Glomerular visceral epithelial cell (primary cell): ENCODE results near the gene NHERF2.
A peak's percentile ranks its signal among the peaks of the same experiment; 100 is the strongest.

ENCODE experiments used
- DNase-seq: peaks from one replicate; pipeline ENCODE4 v3.0.0-alpha.2; 2016; ENCODE audit errors: extremely low spot score

The NHERF2 gene

GRCh38 chr16:1991135-1991551 is 35.6 kb upstream of the NHERF2 start:
- no peak for DNase-seq

- DNase-seq, result no peak
Measured at GRCh38 chr16:1991588-1991947, 35.1 kb upstream of the NHERF2 start.

GRCh38 chr16:1991948-1992703 is 34.6 kb upstream of the NHERF2 start:
- peak; percentile 68 for DNase-seq

- DNase-seq, result no peak
Measured at GRCh38 chr16:1992704-1993317, 33.9 kb upstream of the NHERF2 start.

GRCh38 chr16:1993731-1994131 is 33.0 kb upstream of the NHERF2 start:
- peak; percentile 69 for DNase-seq

- DNase-seq, result no peak
Measured at GRCh38 chr16:1997494-1998359, 29.0 kb upstream of the NHERF2 start.

GRCh38 chr16:1998360-1998835 is 28.3 kb upstream of the NHERF2 start:
- DNase-seq, result no peak

GRCh38 chr16:1998852-1999801 is 27.6 kb upstream of the NHERF2 start:
- DNase-seq, result no peak

- DNase-seq, result no peak
Measured at GRCh38 chr16:1999866-2000514, 26.7 kb upstream of the NHERF2 start.

GRCh38 chr16:2001035-2001434 is 25.7 kb upstream of the NHERF2 start:
- DNase-seq, result no peak

- no peak for DNase-seq
Measured at GRCh38 chr16:2001456-2002355, 25.0 kb upstream of the NHERF2 start.

- DNase-seq, result no peak
Measured at GRCh38 chr16:2002406-2003230, 24.1 kb upstream of the NHERF2 start.

GRCh38 chr16:2003231-2003826 is 23.4 kb upstream of the NHERF2 start:
- no peak for DNase-seq

GRCh38 chr16:2003827-2004641 is 22.7 kb upstream of the NHERF2 start:
- peak; percentile 73 for DNase-seq

GRCh38 chr16:2004795-2005517 is 21.7 kb upstream of the NHERF2 start:
- no peak for DNase-seq

GRCh38 chr16:2005646-2006045 is 21.1 kb upstream of the NHERF2 start:
- DNase-seq, result no peak

GRCh38 chr16:2006317-2006716 is 20.4 kb upstream of the NHERF2 start:
- DNase-seq, result no peak
